GM19193 (cell line): ENCODE results near the gene ZNF791.

Experiments used
- POLR2A ChIP-seq: IDR thresholded peaks from 4 replicates; pipeline ENCODE4 v1.6.1; 2011; ENCODE audit not compliant: insufficient read depth, insufficient read length; ENCODE audit errors: extremely low read depth

The ZNF791 gene

GRCh38 chr19:12681074-12681987, 70.6 kb downstream of the ZNF791 start, which contains the start of gene DHPS:
DHPS (minus strand) TSS chr19:12681880; CDS start chr19:12681766, 114 bp downstream.
- TF ChIP-seq POLR2A: peak; percentile 85
